Caco-2 (cell line): ENCODE measurements around the gene CCT6B. TPM values are rescaled to one million over a fixed set of nuclear protein-coding genes. Genes with fewer than 3 reads are reported as not detected.

ENCODE experiments used
- BruUV-seq: library from RNA; stranded (reverse); fragments of 400-500 nt; replicated peaks from 2 replicates; lab custom pipeline; 2021; lab: Mats Ljungman, UMichigan
- CTCF ChIA-PET: fragments of 300-600 bp; sonication (Branson Sonifier 250); formaldehyde crosslinking; loops from one replicate; lab custom pipeline; 2022; ENCODE audit warnings: antibody characterized with exemption; lab: Charles Lee
- POLR2A ChIA-PET: fragments of 300-600 bp; sonication (Branson Sonifier 250); formaldehyde crosslinking; loops from one replicate; lab custom pipeline; 2022; ENCODE audit warnings: antibody characterized with exemption; lab: Charles Lee
- DNase-seq, 2 experiments: peaks; one replicate each; pipeline versions ENCODE4 v3.0.0 to v3.0.0-alpha.2; 2020 to 2022
- H3K27me3 ChIP-seq: replicated peaks from 2 replicates; pipeline ENCODE4 v1.6.0; 2011; ENCODE audit warnings: low read length; ENCODE audit not compliant: control insufficient read depth, insufficient read depth
- H3K36me3 ChIP-seq: 2 replicates; pipeline ENCODE4 v1.5.1; 2011; ENCODE audit warnings: low read length; ENCODE audit not compliant: control insufficient read depth, insufficient read depth
- H3K4me1 ChIP-seq: fragments of 250-450 bp; sonication (Bioruptor Pico); 2 replicates; pipeline ENCODE4 v1.5.1; 2020; ENCODE audit warnings: mild to moderate bottlenecking
- H3K4me3 ChIP-seq: 2 replicates; pipeline ENCODE4 v1.5.1; 2011; ENCODE audit warnings: low read depth, mild to moderate bottlenecking, control low read depth, low read length
- H3K9me3 ChIP-seq: fragments of 250-450 bp; sonication (Bioruptor Pico); 2 replicates; pipeline ENCODE4 v1.5.1; 2020; ENCODE audit warnings: mild to moderate bottlenecking, moderate library complexity
- H3K27ac Mint-ChIP-seq: one replicate; pipeline ENCODE4 v1.8.0; 2022; ENCODE audit warnings: mixed read lengths; ENCODE audit not compliant: unreplicated experiment
- H3K27me3 Mint-ChIP-seq: one replicate; pipeline ENCODE4 v1.8.0; 2022; ENCODE audit warnings: mixed read lengths; ENCODE audit not compliant: insufficient read depth, unreplicated experiment
- H3K36me3 Mint-ChIP-seq: one replicate; pipeline ENCODE4 v1.8.0; 2022; ENCODE audit warnings: mild to moderate bottlenecking, mixed read lengths; ENCODE audit not compliant: insufficient read depth, unreplicated experiment
- H3K4me1 Mint-ChIP-seq: one replicate; pipeline ENCODE4 v1.8.0; 2022; ENCODE audit warnings: low read depth, mixed read lengths; ENCODE audit not compliant: unreplicated experiment
- H3K4me3 Mint-ChIP-seq: one replicate; pipeline ENCODE4 v1.8.0; 2022; ENCODE audit warnings: mild to moderate bottlenecking, moderate library complexity, mixed read lengths; ENCODE audit not compliant: unreplicated experiment
- H3K9me3 Mint-ChIP-seq: one replicate; pipeline ENCODE4 v1.8.0; 2022; ENCODE audit warnings: mixed read lengths; ENCODE audit not compliant: unreplicated experiment
- CTCF ChIP-seq, 2 experiments: fragments of 200-600 bp in 1 of 2; IDR thresholded peaks; 1 replicate in 1 of 2; 2 replicates in 1 of 2; pipeline versions ENCODE4 v1.5.1 to v1.8.0; 2011 to 2022; ENCODE audit warnings: antibody characterized with exemption in 1 of 2, control low read depth in 1 of 2, inconsistent platforms in 1 of 2, low read depth in 1 of 2, low read length in 1 of 2, mild to moderate bottlenecking in 1 of 2, moderate library complexity in 1 of 2; ENCODE audit not compliant: insufficient read depth in 1 of 2, severe bottlenecking in 1 of 2, unreplicated experiment in 1 of 2
- intact Hi-C: fragments of 100-400 bp; cut with micrococcal nuclease; formaldehyde crosslinking; loops from one replicate; pipeline ENCODE4 v1.10.0; 2022; ENCODE audit not compliant: unreplicated experiment
- total RNA-seq: library from RNA; stranded (reverse); gene quantifications from 2 replicates; pipeline ENCODE4 v1.2.3, GENCODE V29; 2022

CCT6B gene
- total RNA-seq, 1 experiment from 2014 or later, result 1.8 TPM

GRCh38 chr17:34894964-34895363 lies 66.3 kb downstream of the CCT6B start:
- Histone ChIP-seq H3K27me3 (no peaks in the 10 kb centered on the region; the same call in 1 of the 2 replicates), H3K36me3 (no peaks in the 10 kb centered on the region), H3K4me3 (no peak overlapping the region), H3K9me3 (no peaks in the 10 kb centered on the region), H3K4me1 (no peaks in the 10 kb centered on the region)
- H3K4me3 Mint-ChIP-seq, result no peak overlapping the region
- H3K27ac Mint-ChIP-seq, result no peak overlapping the region
- ChIA-PET CTCF (no interaction called here), POLR2A (no interaction called here)
- H3K36me3 Mint-ChIP-seq, result no peaks in the 10 kb centered on the region
- no peak for TF ChIP-seq CTCF (IDR thresholded peaks at IDR 0.05; ENCODE audit: insufficient read depth in 1 of 2, low read depth in 1 of 2, low read length in 1 of 2, severe bottlenecking in 1 of 2, unreplicated experiment in 1 of 2)
- peaks cover 30% of the 10 kb centered on the region for H3K27me3 Mint-ChIP-seq
- H3K4me1 Mint-ChIP-seq, result no peaks in the 10 kb centered on the region
- BruUV-seq, result no TSS peak
- intact Hi-C loops, result loop anchor here (5.0 kb wide), 1 partner anchor 473 kb away; no protein-coding TSS in a partner anchor
- no peak for DNase-seq
- no peaks in the 10 kb centered on the region for H3K9me3 Mint-ChIP-seq

GRCh38 chr17:34892461-34893249 lies 68.6 kb downstream of the CCT6B start:
- Histone ChIP-seq H3K27me3 (no peaks in the 10 kb centered on the region; the same call in none of the 2 replicates), H3K9me3 (no peaks in the 10 kb centered on the region), H3K4me3 (no peak overlapping the region), H3K36me3 (no peaks in the 10 kb centered on the region), H3K4me1 (no peaks in the 10 kb centered on the region)
- no peaks in the 10 kb centered on the region for H3K36me3 Mint-ChIP-seq
- no peak overlapping the region for H3K27ac Mint-ChIP-seq
- H3K9me3 Mint-ChIP-seq, result no peaks in the 10 kb centered on the region
- H3K4me1 Mint-ChIP-seq, result no peaks in the 10 kb centered on the region
- peak in 1 of 2 experiments; percentile 36 for DNase-seq
- TF ChIP-seq CTCF (IDR thresholded peaks at IDR 0.05; ENCODE audit: insufficient read depth in 1 of 2, low read depth in 1 of 2, low read length in 1 of 2, severe bottlenecking in 1 of 2, unreplicated experiment in 1 of 2), result peak; percentile 39 to 62
- intact Hi-C loops, result loop anchor here (2.0 to 5.0 kb wide), 2 partner anchors 350 to 470 kb away; no protein-coding TSS in a partner anchor
- no peak overlapping the region for H3K4me3 Mint-ChIP-seq
- POLR2A ChIA-PET, result no interaction called here
- H3K27me3 Mint-ChIP-seq, result peaks cover 20% of the 10 kb centered on the region
- CTCF ChIA-PET, result interaction anchor here (1.3 kb wide), 1 partner anchor 308 kb away, joined by 5 read pairs; no protein-coding TSS in a partner anchor
- no TSS peak for BruUV-seq

- H3K4me3 ChIP-seq, result no peak overlapping the region
Measured at GRCh38 chr17:34886831-34887230, 74.4 kb downstream of the CCT6B start.

More at GRCh38 chr17:34886831-34887230, 74.4 kb downstream of the CCT6B start:
- BruUV-seq, result no TSS peak
- no peaks in the 10 kb centered on the region; the same call in none of the 2 replicates for H3K27me3 ChIP-seq
- H3K36me3 ChIP-seq, result no peaks in the 10 kb centered on the region
- Mint-ChIP-seq H3K27ac (no peak overlapping the region), H3K27me3 (peaks cover 22% of the 10 kb centered on the region), H3K36me3 (no peaks in the 10 kb centered on the region), H3K4me1 (no peaks in the 10 kb centered on the region), H3K9me3 (no peaks in the 10 kb centered on the region), H3K4me3 (no peak overlapping the region)
- H3K9me3 ChIP-seq, result no peaks in the 10 kb centered on the region
- H3K4me1 ChIP-seq, result no peaks in the 10 kb centered on the region
- no peak for DNase-seq
- ChIA-PET POLR2A (no interaction called here), CTCF (no interaction called here)
- TF ChIP-seq CTCF (IDR thresholded peaks at IDR 0.05; ENCODE audit: insufficient read depth in 1 of 2, low read depth in 1 of 2, low read length in 1 of 2, severe bottlenecking in 1 of 2, unreplicated experiment in 1 of 2), result no peak
- intact Hi-C loops, result no loop called here
